ENCODE data around the gene TMCC2.

- TF ChIP-seq, protein P1, sequence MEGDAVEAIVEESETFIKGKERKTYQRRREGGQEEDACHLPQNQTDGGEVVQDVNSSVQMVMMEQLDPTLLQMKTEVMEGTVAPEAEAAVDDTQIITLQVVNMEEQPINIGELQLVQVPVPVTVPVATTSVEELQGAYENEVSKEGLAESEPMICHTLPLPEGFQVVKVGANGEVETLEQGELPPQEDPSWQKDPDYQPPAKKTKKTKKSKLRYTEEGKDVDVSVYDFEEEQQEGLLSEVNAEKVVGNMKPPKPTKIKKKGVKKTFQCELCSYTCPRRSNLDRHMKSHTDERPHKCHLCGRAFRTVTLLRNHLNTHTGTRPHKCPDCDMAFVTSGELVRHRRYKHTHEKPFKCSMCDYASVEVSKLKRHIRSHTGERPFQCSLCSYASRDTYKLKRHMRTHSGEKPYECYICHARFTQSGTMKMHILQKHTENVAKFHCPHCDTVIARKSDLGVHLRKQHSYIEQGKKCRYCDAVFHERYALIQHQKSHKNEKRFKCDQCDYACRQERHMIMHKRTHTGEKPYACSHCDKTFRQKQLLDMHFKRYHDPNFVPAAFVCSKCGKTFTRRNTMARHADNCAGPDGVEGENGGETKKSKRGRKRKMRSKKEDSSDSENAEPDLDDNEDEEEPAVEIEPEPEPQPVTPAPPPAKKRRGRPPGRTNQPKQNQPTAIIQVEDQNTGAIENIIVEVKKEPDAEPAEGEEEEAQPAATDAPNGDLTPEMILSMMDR (IDR thresholded peaks at IDR 0.05; ENCODE audit: low read length), result no peak
- TF ChIP-seq EZH2 (optimal IDR thresholded peaks at IDR 0.05; ENCODE audit: low read depth, low read length), result no peak
Measured at GRCh38 chr1:205285381-205286101, 57.8 kb downstream of the TMCC2 start.
